HG03571 (cell line): ENCODE data around the gene IFNG.

Experiments
- ATAC-seq: cut with Tn5 transposase; IDR thresholded peaks from one replicate; pipeline ENCODE4 v1.9.1; 2021; ENCODE audit not compliant: unreplicated experiment

IFNG gene

GRCh38 chr12:68118096-68118755 lies 41.3 kb downstream of the IFNG start:
- ATAC-seq = no peak

- no peak for ATAC-seq
These were observed 41.9 kb downstream of the IFNG start for GRCh38 chr12:68117661-68118060.

- no peak for ATAC-seq
These were observed 44.3 kb downstream of the IFNG start for GRCh38 chr12:68115281-68115680.

- no peak for ATAC-seq
These were observed 44.9 kb downstream of the IFNG start for GRCh38 chr12:68114606-68115005.

GRCh38 chr12:68113644-68114043 lies 45.9 kb downstream of the IFNG start:
- no peak for ATAC-seq

GRCh38 chr12:68111995-68112394 lies 47.5 kb downstream of the IFNG start:
- no peak for ATAC-seq

GRCh38 chr12:68109444-68110217 lies 49.9 kb downstream of the IFNG start:
- ATAC-seq = no peak

GRCh38 chr12:68109001-68109400 lies 50.5 kb downstream of the IFNG start:
- ATAC-seq = no peak

GRCh38 chr12:68106660-68107059 lies 52.9 kb downstream of the IFNG start:
- no peak for ATAC-seq

- no peak for ATAC-seq
These were observed 53.4 kb downstream of the IFNG start for GRCh38 chr12:68106160-68106559.
